ENCODE results near the gene MORF4L2.
"Not testable (repeated sequence)": the region's sequence is repeated elsewhere in the genome, so short reads cannot be mapped to it uniquely, and the experiment has no call there.

MORF4L2 gene

DNA sequence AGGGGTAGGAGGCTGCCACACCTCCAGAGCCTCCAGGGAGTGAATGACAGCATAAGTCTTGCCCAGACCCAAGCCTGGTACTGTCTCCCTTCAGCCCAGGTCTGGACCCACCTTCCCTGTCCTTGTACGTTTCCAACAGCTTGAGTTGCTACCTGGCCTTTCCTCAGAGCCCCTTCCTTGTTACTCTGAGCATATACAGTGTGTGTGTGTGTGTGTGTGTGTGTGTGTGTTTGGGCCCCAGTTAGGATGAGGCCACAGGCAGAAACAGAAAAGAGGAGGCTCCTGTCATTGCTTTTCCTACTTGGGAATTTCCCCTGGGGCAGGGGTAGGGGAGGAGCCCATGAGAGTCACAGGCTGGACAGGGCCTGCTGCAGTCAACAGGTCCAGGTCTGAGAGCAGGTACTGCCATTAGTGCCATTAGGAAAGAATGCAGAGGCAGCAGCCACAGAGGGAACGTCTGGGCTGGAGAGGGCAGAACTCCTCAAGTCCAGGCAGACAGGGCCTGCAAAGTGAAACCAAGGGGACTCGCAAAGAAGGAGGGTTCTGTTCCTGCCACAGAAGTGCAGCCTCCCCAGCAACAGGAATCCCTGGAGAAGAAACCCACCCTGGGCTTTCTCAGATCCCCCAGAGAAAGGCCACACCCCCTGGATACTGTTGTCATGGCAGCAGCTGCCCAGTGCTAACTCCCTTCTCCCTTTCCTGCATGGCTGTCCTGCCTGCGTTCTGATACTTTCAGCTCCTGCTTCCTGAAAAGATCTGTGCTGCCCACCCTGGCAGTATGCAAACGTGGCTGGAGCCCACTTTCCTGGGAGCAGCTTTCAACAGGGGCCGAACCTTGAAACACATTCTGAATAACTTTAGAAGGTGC is 47.8 kb downstream of the MORF4L2 start:
- not testable (repeated sequence) for DNase-seq (ENCODE audit: low read depth, low spot score)
- peak overlapping the region; percentile 79 for H3K27ac ChIP-seq

GRCh38 chrX:103637604-103638338 is 48.7 kb downstream of the MORF4L2 start:
- peak overlapping the region; percentile 79 for H3K27ac ChIP-seq
- DNase-seq (ENCODE audit: low read depth, low spot score), result peak; percentile 26

DNA sequence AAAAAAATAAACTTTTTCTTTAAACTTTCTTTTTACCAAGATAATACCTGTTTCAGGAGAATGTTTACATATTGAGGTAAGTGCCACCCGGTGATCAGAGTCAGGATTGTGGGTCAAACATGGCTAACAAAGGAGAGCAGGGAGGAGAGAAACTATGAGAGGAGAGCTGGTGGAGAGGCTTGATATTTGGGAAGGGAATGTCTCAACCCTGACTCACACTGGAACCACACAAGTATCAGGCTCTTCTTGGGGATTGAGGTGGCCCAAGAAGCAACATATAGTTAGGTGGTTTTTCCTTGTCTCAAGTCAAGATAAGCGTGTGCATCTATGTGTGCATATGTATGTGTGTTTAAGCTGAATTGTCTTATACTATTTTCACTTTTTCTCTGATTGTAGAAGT is 51.1 kb downstream of the MORF4L2 start:
- DNase-seq (ENCODE audit: low read depth, low spot score), result no peak
- H3K27ac ChIP-seq, result no peak overlapping the region

DNA sequence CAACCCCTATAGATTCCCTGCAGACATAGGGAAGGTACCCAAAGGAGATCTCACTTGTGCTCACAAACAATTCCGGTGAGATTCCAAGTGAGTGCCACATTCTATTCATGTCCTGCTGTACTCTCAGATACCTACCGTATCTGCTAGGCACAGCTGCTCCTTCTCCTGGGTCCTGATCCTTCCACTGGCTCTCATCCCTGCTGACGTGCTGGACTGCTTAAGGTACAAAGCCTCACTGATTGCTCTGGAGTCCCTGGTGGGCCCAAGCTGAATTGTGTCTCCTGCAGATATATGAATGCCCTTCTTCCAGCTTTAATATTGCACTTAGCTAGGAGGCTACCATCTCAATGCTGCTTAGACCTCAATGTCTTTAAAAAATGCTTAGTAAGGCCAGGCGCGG is 55.4 kb downstream of the MORF4L2 start:
- H3K27ac ChIP-seq, result no peak overlapping the region
- DNase-seq (ENCODE audit: low read depth, low spot score), result no peak

GRCh38 chrX:103630171-103630511 is 56.4 kb downstream of the MORF4L2 start:
- H3K27ac ChIP-seq, result peak overlapping the region; percentile 70
- DNase-seq (ENCODE audit: low read depth, low spot score), result no peak

GRCh38 chrX:103629318-103630170 is 57.0 kb downstream of the MORF4L2 start:
- DNase-seq (ENCODE audit: low read depth, low spot score), result no peak
- peak overlapping the region; percentile 70 for H3K27ac ChIP-seq

GRCh38 chrX:103628386-103629317 is 57.8 kb downstream of the MORF4L2 start, which contains the start of gene TCEAL1:
TSS of gene TCEAL1 (plus strand) at chrX:103628975. CDS start at chrX:103629917, 942 bp downstream.
- DNase-seq (ENCODE audit: low read depth, low spot score), result no peak
- peak within 1 kb of the TSS; percentile 70 for H3K27ac ChIP-seq

- peak overlapping the region; percentile 51 for H3K27ac ChIP-seq
- DNase-seq (ENCODE audit: low read depth, low spot score), result peak; percentile 18
Observed at GRCh38 chrX:103626855-103627254, 59.6 kb downstream of the MORF4L2 start.
